GM12878 (cell line): Measurements from ENCODE around the gene NDRG2. TPM values are rescaled to one million over a fixed set of nuclear protein-coding genes. Genes with fewer than 3 reads are reported as not detected.

Source experiments
- ATAC-seq: fragments of 200-7000 bp; cut with Tn5 transposase; 3 replicates; pipeline ENCODE4 v1.9.1; 2020; ENCODE audit warnings: mild to moderate bottlenecking, moderate library complexity
- BruUV-seq: library from RNA; stranded (reverse); fragments of 400-500 nt; replicated peaks from 2 replicates; lab custom pipeline; 2021; lab: Mats Ljungman, UMichigan
- CTCF ChIA-PET: fragments of 300-600 bp; sonication (Branson Sonifier 250); formaldehyde crosslinking; extraction: SDS; loops from one replicate; lab custom pipeline; 2021; ENCODE audit warnings: inconsistent platforms; lab: Yijun Ruan, JAX
- POLR2A ChIA-PET: fragments of 350-600 bp; formaldehyde crosslinking; extraction: SDS; loops from one replicate; lab custom pipeline; 2021; ENCODE audit warnings: inconsistent platforms; lab: Charles Lee
- RAD21 ChIA-PET: fragments of 300-600 bp; sonication (Branson Sonifier 250); formaldehyde crosslinking; loops from one replicate; lab custom pipeline; 2023; ENCODE audit warnings: antibody characterized with exemption; ENCODE audit not compliant: unreplicated experiment; lab: Charles Lee
- SMC1A ChIA-PET: fragments of 300-600 bp; sonication (Branson Sonifier 250); formaldehyde crosslinking; loops from one replicate; lab custom pipeline; 2023; ENCODE audit not compliant: unreplicated experiment, uncharacterized antibody; lab: Charles Lee
- DNase-seq: peaks from one replicate; pipeline ENCODE4 v3.0.0-alpha.2; 2011; ENCODE audit warnings: low read depth, low spot score
- FAIRE-seq: peaks from 3 replicates; lab custom pipeline; 2011; peaks lifted over from hg19 to GRCh38; lab: Jason Lieb, UNC
- H2AFZ ChIP-seq: 2 replicates; pipeline ENCODE4 v1.6.0; 2011; ENCODE audit warnings: low read depth, low read length, control low read depth; ENCODE audit not compliant: control insufficient read depth
- H3K27ac ChIP-seq: 2 replicates; pipeline ENCODE4 v1.5.1; 2011; ENCODE audit warnings: control low read depth; ENCODE audit not compliant: control insufficient read depth, insufficient read depth
- H3K27me3 ChIP-seq, 2 experiments: replicated peaks in 1 of 2; 2 replicates each; pipeline versions ENCODE4 v1.6.0 to v1.6.1; 2011; ENCODE audit warnings: low read length in 1 of 2; ENCODE audit not compliant: control insufficient read depth in 2 of 2, insufficient read depth in 2 of 2
- H3K36me3 ChIP-seq, 2 experiments: 2 replicates each; pipeline ENCODE4 v1.5.1; 2011; ENCODE audit warnings: low read length in 1 of 2; ENCODE audit not compliant: control insufficient read depth in 2 of 2, insufficient read depth in 2 of 2
- H3K4me1 ChIP-seq: 2 replicates; pipeline ENCODE4 v1.6.1; 2011; ENCODE audit warnings: mild to moderate bottlenecking, low read length, moderate library complexity, mixed read lengths; ENCODE audit not compliant: control insufficient read depth, insufficient read depth
- H3K4me2 ChIP-seq: 2 replicates; pipeline ENCODE4 v1.6.0; 2011; ENCODE audit warnings: control low read depth; ENCODE audit not compliant: control insufficient read depth, insufficient read depth
- H3K4me3 ChIP-seq: fragments of 200-600 bp; sonication (generic); 2 replicates; pipeline ENCODE4 v1.5.1; 2016
- H3K79me2 ChIP-seq: 2 replicates; pipeline ENCODE4 v1.6.0; 2011; ENCODE audit warnings: low read length; ENCODE audit not compliant: control insufficient read depth, insufficient read depth
- H3K9ac ChIP-seq: 2 replicates; pipeline ENCODE4 v1.8.0; 2011; ENCODE audit warnings: low read length, control low read depth, mixed read lengths; ENCODE audit not compliant: control insufficient read depth, insufficient read depth
- H3K9me3 ChIP-seq: replicated peaks from 3 replicates; pipeline ENCODE4 v1.5.1; 2011; ENCODE audit warnings: mild to moderate bottlenecking, low read length; ENCODE audit not compliant: control insufficient read depth, insufficient read depth
- H4K20me1 ChIP-seq: 2 replicates; pipeline ENCODE4 v1.6.0; 2011; ENCODE audit not compliant: control insufficient read depth, insufficient read depth
- POLR2AphosphoS2 ChIP-seq: IDR thresholded peaks from 2 replicates; pipeline ENCODE4 v1.6.1; 2011; ENCODE audit warnings: low read depth, mild to moderate bottlenecking, low read length, improper control_type of control experiment, moderate library complexity
- RAD21 ChIP-seq: IDR thresholded peaks from 2 replicates; pipeline ENCODE4 v1.6.1; 2011; ENCODE audit warnings: mild to moderate bottlenecking, low read depth, low read length, moderate library complexity; ENCODE audit not compliant: insufficient read depth
- SMC3 ChIP-seq: IDR thresholded peaks from 2 replicates; pipeline ENCODE4 v1.6.1; 2011; ENCODE audit warnings: low read length, improper control_type of control experiment, borderline replicate concordance
- SREBF2 ChIP-seq: IDR thresholded peaks from 2 replicates; pipeline ENCODE4 v1.6.1; 2012; ENCODE audit warnings: mild to moderate bottlenecking, low read length
- SUPT20H ChIP-seq: IDR thresholded peaks from 2 replicates; pipeline ENCODE4 v1.6.1; 2011; ENCODE audit warnings: low read depth, mild to moderate bottlenecking, low read length, moderate library complexity, borderline replicate concordance; ENCODE audit not compliant: control insufficient read depth
- ZNF622 ChIP-seq: fragments of 450-650 bp; IDR thresholded peaks from 2 replicates; pipeline ENCODE4 v1.6.1; 2017; ENCODE audit warnings: mild to moderate bottlenecking, inconsistent platforms
- ZSCAN29 ChIP-seq: fragments of 450-650 bp; IDR thresholded peaks from 2 replicates; pipeline ENCODE4 v1.6.1; 2017; ENCODE audit warnings: mild to moderate bottlenecking, moderate library complexity
- WGBS: methylation state at CpG from one replicate; pipeline ENCODE4 v1.1.6; 2016; ENCODE audit warnings: low lambda C conversion rate; ENCODE audit not compliant: insufficient replicate concordance, insufficient coverage; ENCODE audit errors: missing lambda C conversion rate; 5-methylcytosine and 5-hydroxymethylcytosine counted together
- in situ Hi-C: fragments of 300-500 bp; cut with MboI; formaldehyde crosslinking; loops from 9 replicates; pipeline ENCODE4 v1.14.3; 2018; ENCODE audit warnings: mixed read lengths
- intact Hi-C: fragments of 100-400 bp; cut with micrococcal nuclease; formaldehyde crosslinking; loops from one replicate; pipeline ENCODE4 v1.14.2; 2022; ENCODE audit not compliant: unreplicated experiment
- polyA plus RNA-seq, 11 experiments: library from polyadenylated mRNA; depleted of rRNA in 4 of 11; unstranded in 6 of 11; stranded (reverse) in 5 of 11; fragments of >200 nt; fragmentation: Nextera tagmentation in 4 of 11; fragmentation: Illumina TruSeq in 1 of 11; extraction: Ambion mirVana in 4 of 11; extraction: Trizol in 1 of 11; gene quantifications; 1 replicate in 1 of 11; 2 replicates in 10 of 11; pipeline versions ENCODE4 v1.2.1 to v1.2.3, GENCODE V29; 2011 to 2016; ENCODE audit warnings: inconsistent platforms in 2 of 11, missing spikeins in 2 of 11, low read depth in 1 of 11
- total RNA-seq, 4 experiments: library from RNA; depleted of rRNA in 3 of 4; stranded (reverse); fragments of >200 nt in 3 of 4; fragmentation: Illumina TruSeq in 1 of 4; extraction: Trizol in 1 of 4; gene quantifications; 2 replicates each; pipeline versions ENCODE4 v1.2.1 to v1.2.3, GENCODE V29; 2013 to 2021
- TF ChIP-seq, protein P1 (sequence below), 3 experiments: IDR thresholded peaks in 2 of 3; conservative IDR thresholded peaks in 1 of 3; 2 replicates each; pipeline ENCODE4 v1.5.1; 2011; ENCODE audit warnings: low read depth in 3 of 3, low read length in 3 of 3, mild to moderate bottlenecking in 3 of 3, control low read depth in 2 of 3, moderate library complexity in 2 of 3, inconsistent platforms in 1 of 3, mixed read lengths in 1 of 3; ENCODE audit not compliant: control insufficient read depth in 2 of 3, insufficient read depth in 1 of 3; ENCODE audit errors: extremely low read depth in 1 of 3

NDRG2 gene
- total and polyA plus RNA-seq, 10 of the 15 experiments (the other 5 are each of a cell fraction or from before 2014, with no cell fraction given), result 0.15 to 0.49 TPM; not detected in 8

DNA sequence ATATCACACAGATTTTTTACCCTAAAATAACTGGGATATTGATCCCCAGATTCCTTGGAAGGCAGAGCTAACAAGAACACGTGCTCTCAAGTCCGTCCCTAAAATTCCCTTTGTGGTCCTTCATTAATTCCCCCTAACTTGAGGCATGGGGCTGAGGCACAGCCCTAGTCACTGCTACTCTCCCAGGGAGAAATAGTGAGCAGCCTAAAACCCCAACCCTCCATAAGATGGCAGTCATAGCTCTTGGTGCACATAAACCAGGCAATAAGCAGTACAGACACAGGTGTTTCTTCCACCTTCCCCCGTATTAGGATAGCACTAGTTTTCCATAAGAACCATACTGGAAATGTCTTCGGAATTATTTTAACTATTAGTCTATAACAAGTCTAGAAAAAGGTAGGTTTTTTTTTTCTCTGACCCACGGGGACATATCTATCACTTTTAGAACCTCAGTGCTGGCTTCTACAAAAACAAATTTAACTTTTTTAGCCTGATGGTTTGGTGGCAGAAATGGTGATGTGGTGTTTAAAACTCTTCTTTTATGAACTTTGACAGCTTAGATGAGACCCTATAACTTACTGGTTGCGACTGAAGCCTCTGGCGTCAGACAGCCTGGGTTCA, 42.1 kb upstream of the NDRG2 start:
- ChIA-PET SMC1A (interaction anchor here (0.7 to 3.2 kb wide), 7 partner anchors 10 to 211 kb away, joined by 3 to 38 read pairs (median 7); no protein-coding TSS in a partner anchor), RAD21 (interaction anchor here (0.8 to 4.8 kb wide), 8 partner anchors 22 to 58 kb away, joined by 3 to 55 read pairs (median 7); no protein-coding TSS in a partner anchor), CTCF (interaction anchor here (0.7 to 6.3 kb wide), 10 partner anchors 15 to 76 kb away, joined by 3 to 151 read pairs (median 5); partner anchors contain the start of gene TMEM253), POLR2A (no interaction called here)
- Histone ChIP-seq H4K20me1 (no peaks in the 10 kb centered on the region), H3K9ac (no peak overlapping the region), H3K79me2 (no peaks in the 10 kb centered on the region), H3K4me1 (peaks cover 25% of the 10 kb centered on the region), H3K27ac (no peak overlapping the region), H3K36me3 (no peaks in the 10 kb centered on the region), H2AFZ (no peak overlapping the region), H3K27me3 (peaks cover 9 to 20% of the 10 kb centered on the region in 2 experiments), H3K9me3 (no peaks in the 10 kb centered on the region), H3K4me3 (no peak overlapping the region), H3K4me2 (no peak overlapping the region)
- FAIRE-seq, result peak; percentile 61
- ATAC-seq, result no peak
- WGBS, result 23% methylated on average over 7 of the region's 7 CpGs
- intact Hi-C loops, result loop anchor here (2.0 kb wide), 1 partner anchor 52 kb away; no protein-coding TSS in a partner anchor
- in situ Hi-C loops, result no loop called here
- TF ChIP-seq SREBF2, result no peak
- peak; percentile 58 for TF ChIP-seq RAD21
- TF ChIP-seq, protein P1, sequence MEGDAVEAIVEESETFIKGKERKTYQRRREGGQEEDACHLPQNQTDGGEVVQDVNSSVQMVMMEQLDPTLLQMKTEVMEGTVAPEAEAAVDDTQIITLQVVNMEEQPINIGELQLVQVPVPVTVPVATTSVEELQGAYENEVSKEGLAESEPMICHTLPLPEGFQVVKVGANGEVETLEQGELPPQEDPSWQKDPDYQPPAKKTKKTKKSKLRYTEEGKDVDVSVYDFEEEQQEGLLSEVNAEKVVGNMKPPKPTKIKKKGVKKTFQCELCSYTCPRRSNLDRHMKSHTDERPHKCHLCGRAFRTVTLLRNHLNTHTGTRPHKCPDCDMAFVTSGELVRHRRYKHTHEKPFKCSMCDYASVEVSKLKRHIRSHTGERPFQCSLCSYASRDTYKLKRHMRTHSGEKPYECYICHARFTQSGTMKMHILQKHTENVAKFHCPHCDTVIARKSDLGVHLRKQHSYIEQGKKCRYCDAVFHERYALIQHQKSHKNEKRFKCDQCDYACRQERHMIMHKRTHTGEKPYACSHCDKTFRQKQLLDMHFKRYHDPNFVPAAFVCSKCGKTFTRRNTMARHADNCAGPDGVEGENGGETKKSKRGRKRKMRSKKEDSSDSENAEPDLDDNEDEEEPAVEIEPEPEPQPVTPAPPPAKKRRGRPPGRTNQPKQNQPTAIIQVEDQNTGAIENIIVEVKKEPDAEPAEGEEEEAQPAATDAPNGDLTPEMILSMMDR (IDR thresholded peaks at IDR 0.05 in 2 of 3, conservative IDR thresholded peaks at IDR 0.05 in 1 of 3; ENCODE audit: control insufficient read depth in 2 of 3, extremely low read depth in 1 of 3, insufficient read depth in 1 of 3, low read depth in 3 of 3, low read length in 3 of 3), result peak; percentile 36 to 48 (median 46); a peak in 5 of 6 replicates
- TF ChIP-seq SUPT20H, result no peak
- TF ChIP-seq POLR2AphosphoS2, result no peak
- peak; percentile 37; the same call in 1 of the 2 replicates for TF ChIP-seq SMC3
- no peak for TF ChIP-seq ZSCAN29
- no peak for TF ChIP-seq ZNF622
- BruUV-seq, result no TSS peak
- DNase-seq, result no peak
